Mesendoderm (in vitro differentiated cells): ENCODE data around the gene WDR20. TPM values are rescaled to one million over a fixed set of nuclear protein-coding genes. Genes with fewer than 3 reads are reported as not detected.

ENCODE experiments used
- DNase-seq: peaks from one replicate; pipeline ENCODE4 v3.0.0; 2013
- H2AK5ac ChIP-seq: 2 replicates; pipeline ENCODE4 v1.6.1; 2013; ENCODE audit warnings: low read length, inconsistent platforms
- H2BK120ac ChIP-seq: 2 replicates; pipeline ENCODE4 v1.6.1; 2013; ENCODE audit warnings: low read depth, mild to moderate bottlenecking, low read length, moderate library complexity, mixed read lengths
- H2BK15ac ChIP-seq: replicated peaks from 2 replicates; pipeline ENCODE4 v1.6.1; 2013; ENCODE audit warnings: low read depth, mild to moderate bottlenecking, moderate library complexity
- H2BK5ac ChIP-seq: 2 replicates; pipeline ENCODE4 v1.6.1; 2013; ENCODE audit warnings: low read length, inconsistent platforms
- H3K18ac ChIP-seq: 2 replicates; pipeline ENCODE4 v1.6.1; 2013; ENCODE audit warnings: mild to moderate bottlenecking, low read length, mixed read lengths
- H3K23ac ChIP-seq: one replicate; pipeline ENCODE4 v1.6.1; 2013; ENCODE audit warnings: low read length
- H3K27ac ChIP-seq: 2 replicates; pipeline ENCODE4 v1.5.1; 2013; ENCODE audit warnings: low read depth, mild to moderate bottlenecking, inconsistent platforms, low read length, moderate library complexity
- H3K27me3 ChIP-seq: 2 replicates; pipeline ENCODE4 v1.6.1; 2013; ENCODE audit warnings: low read length, control low read depth, mild to moderate bottlenecking, inconsistent platforms; ENCODE audit not compliant: insufficient read depth, poor library complexity
- H3K36me3 ChIP-seq: 2 replicates; pipeline ENCODE4 v1.6.1; 2013; ENCODE audit warnings: low read length, inconsistent platforms; ENCODE audit not compliant: control insufficient read depth, insufficient read depth
- H3K4ac ChIP-seq: one replicate; pipeline ENCODE4 v1.6.1; 2013; ENCODE audit warnings: low read depth, mild to moderate bottlenecking, low read length, moderate library complexity
- H3K4me1 ChIP-seq: 2 replicates; pipeline ENCODE4 v1.6.1; 2013; ENCODE audit warnings: low read depth, low read length, inconsistent platforms; ENCODE audit not compliant: control insufficient read depth
- H3K4me2 ChIP-seq: 2 replicates; pipeline ENCODE4 v1.6.1; 2013; ENCODE audit warnings: low read length
- H3K4me3 ChIP-seq: 2 replicates; pipeline ENCODE4 v1.5.1; 2013; ENCODE audit warnings: mild to moderate bottlenecking, low read length
- H3K56ac ChIP-seq: one replicate; pipeline ENCODE4 v1.6.1; 2013; ENCODE audit warnings: low read length
- H3K79me1 ChIP-seq: 2 replicates; pipeline ENCODE4 v1.6.1; 2013; ENCODE audit warnings: low read length, inconsistent platforms
- H3K79me2 ChIP-seq: 2 replicates; pipeline ENCODE4 v1.6.1; 2013; ENCODE audit warnings: mild to moderate bottlenecking, low read length; ENCODE audit not compliant: control insufficient read depth, insufficient read depth
- H3K9ac ChIP-seq: 2 replicates; pipeline ENCODE4 v1.6.1; 2013; ENCODE audit warnings: low read length, inconsistent platforms
- H4K5ac ChIP-seq: one replicate; pipeline ENCODE4 v1.6.1; 2013; ENCODE audit warnings: low read length
- H4K8ac ChIP-seq: one replicate; pipeline ENCODE4 v1.6.1; 2013; ENCODE audit warnings: low read depth, mild to moderate bottlenecking, control low read depth, low read length, moderate library complexity
- WGBS: extraction: QIAGEN DNeasy Blood & Tissue Kit; methylation state at CpG from one replicate; pipeline ENCODE4 v1.1.7; 2013; ENCODE audit warnings: low lambda C conversion rate, missing lambda C conversion rate; ENCODE audit not compliant: insufficient coverage; ENCODE audit errors: extremely low coverage; 5-methylcytosine and 5-hydroxymethylcytosine counted together
- polyA plus RNA-seq, 2 experiments: library from polyadenylated mRNA; stranded (reverse); fragments of 200-250 nt; gene quantifications; one replicate each; pipeline ENCODE4 v1.2.3, GENCODE V29; 2013

The WDR20 gene, protein sequence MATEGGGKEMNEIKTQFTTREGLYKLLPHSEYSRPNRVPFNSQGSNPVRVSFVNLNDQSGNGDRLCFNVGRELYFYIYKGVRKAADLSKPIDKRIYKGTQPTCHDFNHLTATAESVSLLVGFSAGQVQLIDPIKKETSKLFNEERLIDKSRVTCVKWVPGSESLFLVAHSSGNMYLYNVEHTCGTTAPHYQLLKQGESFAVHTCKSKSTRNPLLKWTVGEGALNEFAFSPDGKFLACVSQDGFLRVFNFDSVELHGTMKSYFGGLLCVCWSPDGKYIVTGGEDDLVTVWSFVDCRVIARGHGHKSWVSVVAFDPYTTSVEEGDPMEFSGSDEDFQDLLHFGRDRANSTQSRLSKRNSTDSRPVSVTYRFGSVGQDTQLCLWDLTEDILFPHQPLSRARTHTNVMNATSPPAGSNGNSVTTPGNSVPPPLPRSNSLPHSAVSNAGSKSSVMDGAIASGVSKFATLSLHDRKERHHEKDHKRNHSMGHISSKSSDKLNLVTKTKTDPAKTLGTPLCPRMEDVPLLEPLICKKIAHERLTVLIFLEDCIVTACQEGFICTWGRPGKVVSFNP
- polyA plus RNA-seq (2013, experiment 1 of 2): 15.4 TPM
- 14.5 TPM for polyA plus RNA-seq (2013, experiment 2 of 2)

DNA sequence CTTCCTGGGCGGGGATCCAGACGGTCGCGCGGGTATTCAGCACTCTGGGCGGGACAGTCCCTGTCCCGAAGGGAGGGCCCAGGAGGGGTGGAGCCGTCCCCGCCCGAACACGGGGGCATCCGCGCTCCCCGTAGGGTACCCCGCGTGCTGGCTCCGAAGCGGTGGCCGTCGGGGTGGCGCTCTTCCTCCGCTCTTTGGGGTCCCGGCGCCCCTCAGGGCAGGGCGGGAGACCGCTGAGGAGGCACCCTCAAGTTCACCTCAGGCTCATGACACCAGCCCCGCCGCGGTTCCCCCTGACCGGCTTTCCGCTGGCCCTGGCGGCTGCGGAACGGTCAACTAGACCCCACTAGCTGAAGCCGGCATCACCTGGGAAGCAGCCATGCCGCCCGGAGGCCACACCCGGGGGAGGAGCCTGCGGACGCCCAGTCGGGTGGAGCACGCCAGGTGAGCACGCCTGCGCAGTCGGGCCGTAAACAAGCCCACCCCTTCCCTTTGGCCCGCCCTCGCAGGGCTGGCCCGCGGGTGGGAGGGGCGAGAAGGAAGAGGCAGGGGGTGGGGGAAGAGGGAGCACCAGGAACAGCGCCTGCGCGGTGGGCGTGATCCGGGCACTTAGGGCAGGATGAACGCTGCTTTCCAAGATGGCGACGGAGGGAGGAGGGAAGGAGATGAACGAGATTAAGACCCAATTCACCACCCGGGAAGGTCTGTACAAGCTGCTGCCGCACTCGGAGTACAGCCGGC lies at the start of gene WDR20:
Gene WDR20, plus strand, starts transcription at position 612 of the 741 bp plus-strand sequence. Its CDS starts 27 bp downstream, at position 639.
- H3K36me3 ChIP-seq: no peaks in the 10 kb centered on the region
- H2AK5ac ChIP-seq: no peak within 1 kb of the TSS
- peak within 1 kb of the TSS; percentile 99 for H3K56ac ChIP-seq
- no peak within 1 kb of the TSS for H4K5ac ChIP-seq
- peak within 1 kb of the TSS; percentile 63 for H3K18ac ChIP-seq
- peaks cover 6% of the 10 kb centered on the region for H3K79me1 ChIP-seq
- H3K23ac ChIP-seq: peak within 1 kb of the TSS; percentile 89
- H2BK120ac ChIP-seq: no peak within 1 kb of the TSS
- peak within 1 kb of the TSS; percentile 100 for H3K4me3 ChIP-seq
- no CpG with 5 or more reads among the region's 64 CpGs for WGBS
- no peak within 1 kb of the TSS for H2BK15ac ChIP-seq
- H2BK5ac ChIP-seq: peak within 1 kb of the TSS; percentile 88
- peak; percentile 99 for DNase-seq
- peak within 1 kb of the TSS; percentile 92 for H3K4me2 ChIP-seq
- H3K4me1 ChIP-seq: peaks cover 2% of the 10 kb centered on the region
- H3K79me2 ChIP-seq: peaks cover 24% of the 10 kb centered on the region
- H4K8ac ChIP-seq: no peak within 1 kb of the TSS
- H3K27me3 ChIP-seq: no peaks in the 10 kb centered on the region
- peak within 1 kb of the TSS; percentile 99 for H3K9ac ChIP-seq
- peak within 1 kb of the TSS; percentile 77 for H3K4ac ChIP-seq
- peak within 1 kb of the TSS; percentile 53 for H3K27ac ChIP-seq

DNA sequence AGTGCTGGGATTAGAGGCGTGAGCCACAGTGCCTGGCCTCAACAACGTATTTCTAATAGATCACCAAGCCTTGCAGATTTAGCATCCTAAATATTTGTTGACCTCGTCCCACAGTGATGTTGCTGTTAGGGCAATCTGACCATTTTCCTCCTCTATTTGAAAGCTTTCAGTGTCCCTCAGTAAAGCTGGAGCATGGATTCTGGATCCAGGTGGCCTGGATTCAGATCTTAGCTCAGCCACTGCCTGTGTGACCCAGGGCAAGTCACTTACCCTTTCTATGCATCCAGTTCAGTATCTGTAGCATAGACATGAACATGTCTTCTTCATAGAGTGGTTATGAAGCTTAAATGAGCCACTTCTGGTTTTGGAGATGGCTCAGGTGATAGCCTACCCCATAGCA lies 49.0 kb upstream of the WDR20 start:
- no peak overlapping the region for H4K5ac ChIP-seq
- no peak overlapping the region for H3K18ac ChIP-seq
- H2BK120ac ChIP-seq: no peak overlapping the region
- H3K9ac ChIP-seq: no peak overlapping the region
- no peak overlapping the region for H3K4me3 ChIP-seq
- H2AK5ac ChIP-seq: no peak overlapping the region
- no peak overlapping the region for H2BK5ac ChIP-seq
- peaks cover 11% of the 10 kb centered on the region for H3K79me2 ChIP-seq
- H3K27me3 ChIP-seq: no peaks in the 10 kb centered on the region
- WGBS: no CpG with 5 or more reads among the region's 3 CpGs
- no peak for DNase-seq
- no peak overlapping the region for H3K4ac ChIP-seq
- H3K27ac ChIP-seq: no peak overlapping the region
- H3K79me1 ChIP-seq: no peaks in the 10 kb centered on the region
- H3K36me3 ChIP-seq: no peaks in the 10 kb centered on the region
- no peak overlapping the region for H3K56ac ChIP-seq
- H4K8ac ChIP-seq: no peak overlapping the region
- no peak overlapping the region for H3K4me2 ChIP-seq
- no peak overlapping the region for H2BK15ac ChIP-seq
- H3K4me1 ChIP-seq: peaks cover 5% of the 10 kb centered on the region
- H3K23ac ChIP-seq: no peak overlapping the region

GRCh38 chr14:102092806-102093205 lies 46.9 kb upstream of the WDR20 start:
- H2AK5ac ChIP-seq: no peak overlapping the region
- no peak overlapping the region for H4K8ac ChIP-seq
- H3K4me3 ChIP-seq: no peak overlapping the region
- H3K4me2 ChIP-seq: no peak overlapping the region
- H3K4ac ChIP-seq: no peak overlapping the region
- H3K9ac ChIP-seq: no peak overlapping the region
- no peak overlapping the region for H2BK15ac ChIP-seq
- no CpG with 5 or more reads among the region's 10 CpGs for WGBS
- H2BK5ac ChIP-seq: no peak overlapping the region
- H2BK120ac ChIP-seq: no peak overlapping the region
- H3K79me2 ChIP-seq: no peaks in the 10 kb centered on the region
- no peak overlapping the region for H3K18ac ChIP-seq
- H3K79me1 ChIP-seq: no peaks in the 10 kb centered on the region
- no peak overlapping the region for H4K5ac ChIP-seq
- no peak for DNase-seq
- no peak overlapping the region for H3K27ac ChIP-seq
- no peaks in the 10 kb centered on the region for H3K36me3 ChIP-seq
- no peak overlapping the region for H3K56ac ChIP-seq
- peaks cover 15% of the 10 kb centered on the region for H3K4me1 ChIP-seq
- no peak overlapping the region for H3K23ac ChIP-seq
- H3K27me3 ChIP-seq: no peaks in the 10 kb centered on the region

DNA sequence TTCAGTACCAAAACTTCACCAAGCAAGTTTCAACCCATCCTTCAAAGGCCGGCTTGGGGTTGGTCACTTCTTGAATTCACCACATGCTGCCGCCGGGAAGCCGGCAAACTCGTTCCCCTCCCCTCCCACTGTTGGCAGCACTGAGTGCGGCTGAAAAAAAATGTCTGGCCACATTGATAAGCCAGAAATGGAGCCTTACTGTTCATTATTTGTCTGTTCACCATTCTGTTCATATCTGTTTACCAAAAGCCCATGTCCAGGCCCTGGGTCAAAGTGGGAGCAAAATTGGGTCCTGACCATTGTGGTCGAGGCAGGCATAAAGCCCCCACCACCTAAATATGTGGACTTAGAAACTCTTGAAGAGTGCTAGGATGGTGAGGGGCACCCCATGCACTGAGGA lies 45.6 kb upstream of the WDR20 start:
- H3K56ac ChIP-seq: peak overlapping the region; percentile 1
- no peak overlapping the region for H3K4me3 ChIP-seq
- no peak overlapping the region for H4K8ac ChIP-seq
- no peak overlapping the region for H3K9ac ChIP-seq
- H2AK5ac ChIP-seq: no peak overlapping the region
- no peak overlapping the region for H3K23ac ChIP-seq
- no peak overlapping the region for H2BK15ac ChIP-seq
- WGBS: no CpG with 5 or more reads among the region's 7 CpGs
- no peak overlapping the region for H3K4me2 ChIP-seq
- H3K18ac ChIP-seq: no peak overlapping the region
- no peak overlapping the region for H4K5ac ChIP-seq
- no peak overlapping the region for H3K27ac ChIP-seq
- no peak overlapping the region for H2BK5ac ChIP-seq
- H2BK120ac ChIP-seq: no peak overlapping the region
- H3K79me2 ChIP-seq: no peaks in the 10 kb centered on the region
- no peak for DNase-seq
- peaks cover 11% of the 10 kb centered on the region for H3K4me1 ChIP-seq
- H3K27me3 ChIP-seq: no peaks in the 10 kb centered on the region
- no peak overlapping the region for H3K4ac ChIP-seq
- H3K79me1 ChIP-seq: no peaks in the 10 kb centered on the region
- no peaks in the 10 kb centered on the region for H3K36me3 ChIP-seq

GRCh38 chr14:102095231-102095870 lies 44.3 kb upstream of the WDR20 start:
- WGBS: no CpG with 5 or more reads among the region's 6 CpGs
- no peak overlapping the region for H3K23ac ChIP-seq
- H3K79me1 ChIP-seq: no peaks in the 10 kb centered on the region
- H2BK5ac ChIP-seq: no peak overlapping the region
- no peak overlapping the region for H3K18ac ChIP-seq
- no peak overlapping the region for H3K4me3 ChIP-seq
- no peaks in the 10 kb centered on the region for H3K36me3 ChIP-seq
- no peaks in the 10 kb centered on the region for H3K27me3 ChIP-seq
- no peak overlapping the region for H2BK120ac ChIP-seq
- no peak overlapping the region for H4K5ac ChIP-seq
- H2BK15ac ChIP-seq: no peak overlapping the region
- H4K8ac ChIP-seq: no peak overlapping the region
- H3K4me2 ChIP-seq: no peak overlapping the region
- H3K4ac ChIP-seq: no peak overlapping the region
- no peak overlapping the region for H3K27ac ChIP-seq
- H3K9ac ChIP-seq: peak overlapping the region; percentile 14
- H3K79me2 ChIP-seq: no peaks in the 10 kb centered on the region
- H2AK5ac ChIP-seq: no peak overlapping the region
- peak overlapping the region; percentile 52 for H3K56ac ChIP-seq
- H3K4me1 ChIP-seq: peaks cover 11% of the 10 kb centered on the region
- peak; percentile 36 for DNase-seq
